ENCODE data around the gene PLEKHM2.

Gene PLEKHM2

GRCh38 chr1:15761366-15762128, 77.4 kb downstream of the PLEKHM2 start:
- no peak for DNase-seq

- DNase-seq, result no peak
Measured at GRCh38 chr1:15762546-15762945, 78.4 kb downstream of the PLEKHM2 start.

GRCh38 chr1:15764269-15764764, 80.2 kb downstream of the PLEKHM2 start:
- DNase-seq, result no peak

GRCh38 chr1:15764890-15765289, 80.8 kb downstream of the PLEKHM2 start:
- DNase-seq, result no peak

- DNase-seq, result no peak
Measured at GRCh38 chr1:15765495-15766194, 81.5 kb downstream of the PLEKHM2 start.

- no peak for DNase-seq
Measured at GRCh38 chr1:15767941-15768340, 83.8 kb downstream of the PLEKHM2 start.

- DNase-seq, result no peak
Measured at GRCh38 chr1:15768388-15768787, 84.3 kb downstream of the PLEKHM2 start.

- no peak for DNase-seq
Measured at GRCh38 chr1:15770313-15770962, 86.3 kb downstream of the PLEKHM2 start.

- no peak for DNase-seq
Measured at GRCh38 chr1:15771836-15772515, 87.9 kb downstream of the PLEKHM2 start.

- no peak for DNase-seq
Measured at GRCh38 chr1:15775706-15776105, 91.6 kb downstream of the PLEKHM2 start.

GRCh38 chr1:15777909-15778707, 94.0 kb downstream of the PLEKHM2 start:
- DNase-seq, result no peak

Measured in CD4-positive, alpha-beta T cell treated with Interleukin-1 beta for 1 hour (primary cell).